IMR-90 (cell line): ENCODE results near the gene LYRM9.

Source experiments
- BHLHE40 ChIP-seq: fragments of 150-350 bp; IDR thresholded peaks from 2 replicates; pipeline ENCODE4 v1.6.1; 2016; ENCODE audit warnings: mild to moderate bottlenecking, low read depth, low read length
- CEBPB ChIP-seq: IDR thresholded peaks from 2 replicates; pipeline ENCODE4 v1.6.1; 2012; ENCODE audit warnings: low read depth, low read length, improper control_type of control experiment
- CTCF ChIP-seq: conservative IDR thresholded peaks from 2 replicates; pipeline ENCODE4 v1.5.1; 2012; ENCODE audit warnings: mild to moderate bottlenecking, low read depth, low read length, improper control_type of control experiment
- ELK1 ChIP-seq: fragments of 150-350 bp; IDR thresholded peaks from 2 replicates; pipeline ENCODE4 v1.6.1; 2016; ENCODE audit warnings: low read depth, mild to moderate bottlenecking, low read length, moderate library complexity, borderline replicate concordance
- MAFK ChIP-seq: IDR thresholded peaks from 2 replicates; pipeline ENCODE4 v1.6.1; 2012; ENCODE audit warnings: low read depth, low read length, improper control_type of control experiment
- MXI1 ChIP-seq: IDR thresholded peaks from 2 replicates; pipeline ENCODE4 v1.6.1; 2012; ENCODE audit warnings: low read depth, mild to moderate bottlenecking, low read length, moderate library complexity, borderline replicate concordance
- POLR2A ChIP-seq: IDR thresholded peaks from 2 replicates; pipeline ENCODE4 v1.6.1; 2012; ENCODE audit warnings: mild to moderate bottlenecking, low read depth, low read length
- RAD21 ChIP-seq: IDR thresholded peaks from 2 replicates; pipeline ENCODE4 v1.6.1; 2012; ENCODE audit warnings: low read length, improper control_type of control experiment
- RCOR1 ChIP-seq: IDR thresholded peaks from 2 replicates; pipeline ENCODE4 v1.6.1; 2012; ENCODE audit warnings: mild to moderate bottlenecking, low read length, improper control_type of control experiment; ENCODE audit not compliant: insufficient replicate concordance
- RFX5 ChIP-seq: IDR thresholded peaks from 2 replicates; pipeline ENCODE4 v1.8.0; 2012; ENCODE audit warnings: low read depth, mild to moderate bottlenecking, low read length, moderate library complexity

GRCh38 chr17:27860971-27861664 lies 32.0 kb downstream of the LYRM9 start:
- TF ChIP-seq CTCF: no peak
- no peak for TF ChIP-seq RAD21
- no peak for TF ChIP-seq CEBPB
- TF ChIP-seq RFX5: no peak
- no peak for TF ChIP-seq POLR2A
- no peak for TF ChIP-seq ELK1
- TF ChIP-seq RCOR1: no peak
- TF ChIP-seq BHLHE40: no peak
- no peak for TF ChIP-seq MXI1
- TF ChIP-seq MAFK: no peak
